HepG2 (cell line): Measurements from ENCODE around the gene RTRAF. TPM values are rescaled to one million over a fixed set of nuclear protein-coding genes. Genes with fewer than 3 reads are reported as not detected.
A peak's percentile ranks its signal among the peaks of the same experiment; 100 is the strongest.

Source experiments
- ATF4 ChIP-seq, 2 experiments: fragments of 450-650 bp in 1 of 2; sonication (generic) in 1 of 2; formaldehyde crosslinking; IDR thresholded peaks; 2 replicates each; pipeline versions ENCODE4 v1.5.0 to v1.8.0; 2020 to 2022; ENCODE audit warnings: mild to moderate bottlenecking in 1 of 2, missing genetic modification reagents in 1 of 2
- BCL3 ChIP-seq: sonication (generic); formaldehyde crosslinking; IDR thresholded peaks from 2 replicates; pipeline ENCODE4 v1.5.1; 2020; ENCODE audit warnings: mild to moderate bottlenecking, missing genetic modification reagents, moderate library complexity
- ERF ChIP-seq: IDR thresholded peaks from 2 replicates; pipeline ENCODE4 v1.6.1; 2018; ENCODE audit warnings: missing biosample characterization, missing genetic modification reagents
- GABPB1 ChIP-seq: IDR thresholded peaks from 2 replicates; pipeline ENCODE4 v1.6.1; 2016; ENCODE audit warnings: mild to moderate bottlenecking, missing genetic modification reagents, moderate library complexity, missing compliant biosample characterization
- HES4 ChIP-seq: sonication (generic); formaldehyde crosslinking; IDR thresholded peaks from 2 replicates; pipeline ENCODE4 v1.9.0; 2021; ENCODE audit warnings: mild to moderate bottlenecking, missing genetic modification reagents, borderline replicate concordance
- HOMEZ ChIP-seq: IDR thresholded peaks from 2 replicates; pipeline ENCODE4 v1.6.1; 2016; ENCODE audit warnings: low read depth
- MED8 ChIP-seq: sonication (generic); formaldehyde crosslinking; IDR thresholded peaks from 2 replicates; pipeline ENCODE4 v1.8.1; 2023; ENCODE audit warnings: mild to moderate bottlenecking, missing genetic modification reagents; ENCODE audit not compliant: insufficient replicate concordance
- PAXIP1 ChIP-seq: sonication (generic); formaldehyde crosslinking; conservative IDR thresholded peaks from 2 replicates; pipeline ENCODE4 v1.4.0; 2020; ENCODE audit warnings: mild to moderate bottlenecking, missing genetic modification reagents, moderate library complexity
- RELA ChIP-seq: sonication (generic); formaldehyde crosslinking; IDR thresholded peaks from 2 replicates; pipeline ENCODE4 v1.4.0; 2020; ENCODE audit warnings: missing genetic modification reagents
- STAG1 ChIP-seq: sonication (generic); formaldehyde crosslinking; IDR thresholded peaks from 2 replicates; pipeline ENCODE4 v1.4.0; 2020; ENCODE audit warnings: missing genetic modification reagents
- TFDP2 ChIP-seq: sonication (generic); formaldehyde crosslinking; IDR thresholded peaks from 2 replicates; pipeline ENCODE4 v1.4.0; 2020; ENCODE audit warnings: missing genetic modification reagents
- ZNF256 ChIP-seq: sonication (generic); formaldehyde crosslinking; conservative IDR thresholded peaks from 2 replicates; pipeline ENCODE4 v1.4.0; 2020; ENCODE audit warnings: missing genetic modification reagents
- ZNF264 ChIP-seq: sonication (generic); formaldehyde crosslinking; IDR thresholded peaks from 2 replicates; pipeline ENCODE4 v1.4.0; 2020; ENCODE audit warnings: missing genetic modification reagents
- ZNF512B ChIP-seq: sonication (generic); formaldehyde crosslinking; IDR thresholded peaks from 2 replicates; pipeline ENCODE4 v1.5.1; 2020; ENCODE audit warnings: missing genetic modification reagents, mild to moderate bottlenecking, borderline replicate concordance
- ZNF552 ChIP-seq: sonication (generic); formaldehyde crosslinking; IDR thresholded peaks from 2 replicates; pipeline ENCODE4 v1.9.0; 2022; ENCODE audit warnings: missing genetic modification reagents, mild to moderate bottlenecking, borderline replicate concordance
- ZNF781 ChIP-seq: sonication (generic); formaldehyde crosslinking; IDR thresholded peaks from 2 replicates; pipeline ENCODE4 v1.5.1; 2020; ENCODE audit warnings: borderline replicate concordance, mild to moderate bottlenecking, missing genetic modification reagents; ENCODE audit errors: not compliant biosample characterization
- ZNF792 ChIP-seq: IDR thresholded peaks from 2 replicates; pipeline ENCODE4 v1.6.1; 2016
- polyA plus RNA-seq, 8 experiments: library from polyadenylated mRNA; depleted of rRNA in 3 of 8; stranded (reverse) in 7 of 8; unstranded in 1 of 8; fragments of >200 nt; fragmentation: Illumina TruSeq in 4 of 8; extraction: Trizol in 4 of 8; gene quantifications; 2 replicates each; pipeline versions ENCODE4 v1.2.1 to v1.2.3, GENCODE V29; 2011 to 2016; ENCODE audit warnings: low read depth in 4 of 8, missing spikeins in 1 of 8, mixed read lengths in 1 of 8; ENCODE audit not compliant: insufficient read depth in 1 of 8
- total RNA-seq, 5 experiments: library from RNA; depleted of rRNA; stranded (reverse); fragments of >200 nt; fragmentation: Illumina TruSeq; extraction: Trizol; gene quantifications; 2 replicates each; pipeline ENCODE4 v1.2.3, GENCODE V29; 2016; ENCODE audit warnings: low read depth in 1 of 5

The RTRAF gene
- total and polyA plus RNA-seq, 2 of the 13 experiments (the other 11 are each of a cell fraction or from before 2014, with no cell fraction given) = 137 to 258 TPM

GRCh38 chr14:51979088-51979709 is 10.1 kb upstream of the RTRAF start (continued):
- TF ChIP-seq ZNF256 (CRISPR knock-in tag) (no peak), ZNF264 (no peak), HES4 (CRISPR knock-in tag) (no peak), TFDP2 (CRISPR knock-in tag) (no peak), GABPB1 (no peak), ATF4 (CRISPR knock-in tag; IDR thresholded peaks at IDR 0.05) (no peak), ZNF792 (CRISPR knock-in tag) (no peak), MED8 (CRISPR knock-in tag) (no peak), ZNF781 (CRISPR knock-in tag) (no peak), STAG1 (CRISPR knock-in tag) (peak; percentile 53), PAXIP1 (CRISPR knock-in tag) (no peak), ERF (CRISPR knock-in tag) (no peak), ZNF512B (no peak), HOMEZ (CRISPR knock-in tag) (no peak), ZNF552 (no peak), BCL3 (CRISPR knock-in tag) (no peak), RELA (no peak)
